ENCODE measurements around the gene SAMM50. TPM values are rescaled to one million over a fixed set of nuclear protein-coding genes. Genes with fewer than 3 reads are reported as not detected.

The SAMM50 gene
- total and polyA plus RNA-seq, 10 of the 15 experiments (the other 5 are each of a cell fraction or from before 2014, with no cell fraction given), result 38.2 to 126 (median 62.4) TPM

GRCh38 chr22:43948836-43949406 lies 6.3 kb upstream of the SAMM50 start:
- no peak for ATAC-seq

More at GRCh38 chr22:43948836-43949406, 6.3 kb upstream of the SAMM50 start:
- CTCF ChIA-PET, result interaction anchor here (0.6 to 1.0 kb wide), 3 partner anchors 66 to 762 kb away, joined by 3 to 4 read pairs (median 3); no protein-coding TSS in a partner anchor
- no peaks in the 10 kb centered on the region for H3K27me3 ChIP-seq (replicated peaks in 1 of 2; ENCODE audit: control insufficient read depth in 2 of 2, insufficient read depth in 2 of 2, low read length in 1 of 2)
- no peak for DNase-seq (ENCODE audit: low read depth, low spot score)
- H3K36me3 ChIP-seq (ENCODE audit: control insufficient read depth in 2 of 2, insufficient read depth in 2 of 2, low read length in 1 of 2), result no peaks in the 10 kb centered on the region
- no peak overlapping the region for H3K4me3 ChIP-seq
- BruUV-seq (replicated peaks), result no TSS peak
- intact Hi-C loops (cut with micrococcal nuclease; ENCODE audit: unreplicated experiment) (no loop called here), in situ Hi-C loops (cut with MboI) (no loop called here)
- no peak overlapping the region for H2AFZ ChIP-seq (ENCODE audit: control insufficient read depth, low read depth, low read length)
- RAD21 ChIA-PET (ENCODE audit: unreplicated experiment), result no interaction called here
- H3K27ac ChIP-seq (ENCODE audit: control insufficient read depth, insufficient read depth), result no peak overlapping the region
- H3K9me3 ChIP-seq (replicated peaks; ENCODE audit: control insufficient read depth, insufficient read depth, low read length), result no peaks in the 10 kb centered on the region
- POLR2A ChIA-PET, result interaction anchor here (0.6 kb wide), 1 partner anchor 293 kb away, joined by 4 read pairs; no protein-coding TSS in a partner anchor
- no peaks in the 10 kb centered on the region for H4K20me1 ChIP-seq (ENCODE audit: control insufficient read depth, insufficient read depth)
- H3K4me1 ChIP-seq (ENCODE audit: control insufficient read depth, insufficient read depth, low read length), result peaks cover under 1% of the 10 kb centered on the region; the same call in 1 of the 2 replicates
- no peak overlapping the region for H3K9ac ChIP-seq (ENCODE audit: control insufficient read depth, insufficient read depth, low read length)
- no peak for TF ChIP-seq CEBPB (IDR thresholded peaks at IDR 0.05; ENCODE audit: borderline replicate concordance in 1 of 2, low read depth in 2 of 2, low read length in 2 of 2)
- TF ChIP-seq MYB (IDR thresholded peaks at IDR 0.05; ENCODE audit: borderline replicate concordance, low read depth, low read length), result no peak
- no peak for TF ChIP-seq IRF5 (IDR thresholded peaks at IDR 0.05; ENCODE audit: borderline replicate concordance)
- no peak for TF ChIP-seq PRDM15 (CRISPR knock-in tag; IDR thresholded peaks at IDR 0.05)
- TF ChIP-seq ZBED1 (IDR thresholded peaks at IDR 0.05; ENCODE audit: borderline replicate concordance), result no peak
- TF ChIP-seq PML (IDR thresholded peaks at IDR 0.05; ENCODE audit: low read length), result no peak
- no peak for TF ChIP-seq YBX1 (IDR thresholded peaks at IDR 0.05)
- H3K4me2 ChIP-seq (ENCODE audit: control insufficient read depth, insufficient read depth), result no peak overlapping the region
- no peaks in the 10 kb centered on the region; the same call in 1 of the 2 replicates for H3K79me2 ChIP-seq (ENCODE audit: control insufficient read depth, insufficient read depth, low read length)
- WGBS (ENCODE audit: insufficient coverage, insufficient replicate concordance, low lambda C conversion rate, missing lambda C conversion rate), result 24% methylated on average over 12 of the region's 12 CpGs
- SMC1A ChIA-PET (ENCODE audit: uncharacterized antibody, unreplicated experiment), result no interaction called here
- no peak for FAIRE-seq

Measured in GM12878 (cell line).